Ishikawa (cell line): ENCODE data around the gene TGIF2.

ENCODE experiments used
- CEBPB ChIP-seq: IDR thresholded peaks from 2 replicates; pipeline ENCODE4 v1.6.1; 2012
- CREB1 ChIP-seq: IDR thresholded peaks from 2 replicates; pipeline ENCODE4 v1.6.1; 2012; ENCODE audit warnings: low read depth
- EGR1 ChIP-seq: IDR thresholded peaks from 2 replicates; pipeline ENCODE4 v1.6.1; 2012
- EP300 ChIP-seq: IDR thresholded peaks from 2 replicates; pipeline ENCODE4 v1.6.1; 2012; ENCODE audit warnings: borderline replicate concordance
- MAX ChIP-seq: IDR thresholded peaks from 2 replicates; pipeline ENCODE4 v1.6.1; 2012
- NFIC ChIP-seq: IDR thresholded peaks from 2 replicates; pipeline ENCODE4 v1.6.1; 2012
- RAD21 ChIP-seq: IDR thresholded peaks from 2 replicates; pipeline ENCODE4 v1.6.1; 2012; ENCODE audit warnings: low read depth
- REST ChIP-seq: IDR thresholded peaks from 2 replicates; pipeline ENCODE4 v1.6.1; 2012; ENCODE audit warnings: low read depth, mild to moderate bottlenecking
- TAF1 ChIP-seq: IDR thresholded peaks from 2 replicates; pipeline ENCODE4 v1.6.1; 2012; ENCODE audit warnings: low read depth, mild to moderate bottlenecking
- TCF12 ChIP-seq: IDR thresholded peaks from 2 replicates; pipeline ENCODE4 v1.6.1; 2012; ENCODE audit warnings: low read depth
- TEAD4 ChIP-seq: IDR thresholded peaks from 2 replicates; pipeline ENCODE4 v1.6.1; 2012

GRCh38 chr20:36579996-36580545 is 6.7 kb downstream of the TGIF2 start:
- no peak for TF ChIP-seq EGR1
- TF ChIP-seq EP300 = no peak
- TF ChIP-seq MAX = no peak
- no peak for TF ChIP-seq CREB1
- no peak for TF ChIP-seq NFIC
- no peak for TF ChIP-seq REST
- TF ChIP-seq TAF1 = no peak
- TF ChIP-seq CEBPB = no peak
- no peak for TF ChIP-seq TCF12
- no peak for TF ChIP-seq RAD21
- TF ChIP-seq TEAD4 = no peak
